ENCODE results near the gene ATP1A4.

Gene ATP1A4

GRCh38 chr1:160232911-160233310 lies 81.5 kb downstream of the ATP1A4 start:
- Mint-ChIP-seq H3K4me1 (peaks cover 20% of the 10 kb centered on the region), H3K9me3 (no peaks in the 10 kb centered on the region), H3K27ac (no peak overlapping the region), H3K4me3 (no peak overlapping the region), H3K27me3 (no peaks in the 10 kb centered on the region), H3K36me3 (peaks cover 52% of the 10 kb centered on the region)
- ATAC-seq: no peak
